Stimulated activated CD8-positive, alpha-beta memory T cell treated with anti-CD3 and anti-CD28 coated beads, Interleukin-12 subunit alpha, Interleukin-12 subunit beta, amount 100 ng/mL, for 1 hour (primary cell): Measurements from ENCODE around the gene DUS1L.
A peak's percentile ranks its signal among the peaks of the same experiment; 100 is the strongest.

Experiments used
- DNase-seq: peaks from one replicate; pipeline ENCODE4 v3.0.0-alpha.2; 2020; ENCODE audit warnings: low read depth

The DUS1L gene

DNA sequence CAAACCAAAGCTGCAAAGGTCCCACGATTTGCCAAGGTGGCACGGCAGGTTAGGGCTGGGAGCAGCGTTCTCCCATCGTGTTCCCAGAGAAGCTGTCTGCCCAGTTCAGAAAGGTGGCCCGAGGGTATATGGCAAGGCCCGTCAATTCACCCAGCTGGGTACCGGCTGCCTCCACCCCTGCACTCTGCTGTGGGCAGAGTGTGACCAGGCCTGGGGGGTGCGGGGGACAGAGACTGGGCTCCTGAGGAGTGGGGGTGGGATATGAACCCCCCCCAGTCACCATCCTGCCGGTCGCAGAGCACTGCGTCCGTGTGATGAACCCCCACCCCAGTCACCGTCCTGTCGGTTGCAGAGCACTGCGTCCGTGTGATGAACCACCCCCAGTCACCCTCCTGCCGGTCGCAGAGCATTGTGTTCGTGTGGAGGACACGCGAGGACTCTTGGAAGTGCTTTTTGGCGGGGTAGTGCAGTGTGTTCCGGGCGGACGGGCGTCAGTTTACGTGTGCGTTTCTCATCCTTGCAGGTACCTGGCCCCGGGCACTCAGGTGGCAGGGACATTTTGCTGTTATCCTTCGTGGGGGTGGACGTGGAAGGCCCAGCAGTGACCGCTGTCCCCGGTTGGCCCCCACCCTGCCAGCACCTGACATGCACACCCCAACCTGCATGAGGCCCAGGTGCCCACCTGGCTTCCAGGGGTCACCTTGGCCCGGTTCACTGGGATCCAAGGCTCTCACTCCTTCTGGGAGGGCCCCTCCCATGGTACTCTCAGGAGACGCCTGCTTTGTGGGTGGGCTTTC is 35.1 kb upstream of the DUS1L start:
- no peak for DNase-seq

- no peak for DNase-seq
Observed at GRCh38 chr17:82098939-82099763, 33.5 kb upstream of the DUS1L start.

- DNase-seq, result peak; percentile 80
Observed at GRCh38 chr17:82098169-82098938, 32.8 kb upstream of the DUS1L start, which contains the start of gene FASN. Gene FASN (minus strand): TSS chr17:82098236. CDS start chr17:82096445, 1,791 bp downstream.

DNA sequence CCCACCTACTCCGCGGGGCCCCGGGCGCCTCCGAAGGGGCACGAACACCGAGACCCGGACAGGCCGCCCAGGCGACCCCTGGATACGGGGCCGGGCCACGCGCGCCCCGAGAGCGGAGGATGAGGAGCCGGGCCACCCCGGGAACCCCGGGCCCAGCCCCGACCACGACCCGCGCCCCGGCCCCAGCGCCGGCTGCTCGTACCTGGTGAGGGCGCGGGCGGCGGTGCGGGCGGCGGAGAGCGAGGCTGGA is 32.2 kb upstream of the DUS1L start:
- no peak for DNase-seq

- no peak for DNase-seq
Observed at GRCh38 chr17:82097184-82097918, 31.7 kb upstream of the DUS1L start.

DNA sequence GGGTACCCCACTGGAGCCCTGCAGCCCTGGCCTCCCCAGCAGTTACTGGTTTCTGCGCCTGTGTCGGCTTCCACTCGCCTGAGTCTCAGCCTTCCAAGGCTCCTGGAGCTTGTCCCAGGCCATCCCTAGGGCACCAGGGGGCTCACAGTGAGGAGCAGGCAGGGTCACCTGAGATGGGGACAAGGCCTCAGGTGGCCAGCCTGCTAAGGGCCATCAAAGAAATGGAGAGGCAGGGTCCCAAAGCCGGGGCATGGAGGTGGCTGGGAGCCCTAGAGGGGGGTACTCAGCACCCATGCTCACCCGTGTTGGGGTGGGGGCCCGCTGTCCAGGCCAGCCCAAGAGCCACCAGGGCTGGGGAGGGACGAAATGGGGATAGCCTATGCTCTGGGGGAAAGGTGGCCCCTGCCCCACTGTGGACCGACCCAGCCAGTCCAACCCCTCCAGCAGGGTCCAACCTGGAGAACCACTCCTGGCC is 31.1 kb upstream of the DUS1L start:
- DNase-seq, result no peak

- DNase-seq, result no peak
Observed at GRCh38 chr17:82095777-82096708, 30.4 kb upstream of the DUS1L start.

GRCh38 chr17:82094931-82095776 is 29.6 kb upstream of the DUS1L start:
- DNase-seq, result no peak

GRCh38 chr17:82092995-82093751 is 27.6 kb upstream of the DUS1L start:
- no peak for DNase-seq

GRCh38 chr17:82092628-82092994 is 27.0 kb upstream of the DUS1L start:
- no peak for DNase-seq

GRCh38 chr17:82092094-82092586 is 26.5 kb upstream of the DUS1L start:
- DNase-seq, result no peak

GRCh38 chr17:82091264-82092066 is 25.9 kb upstream of the DUS1L start:
- DNase-seq, result no peak

DNA sequence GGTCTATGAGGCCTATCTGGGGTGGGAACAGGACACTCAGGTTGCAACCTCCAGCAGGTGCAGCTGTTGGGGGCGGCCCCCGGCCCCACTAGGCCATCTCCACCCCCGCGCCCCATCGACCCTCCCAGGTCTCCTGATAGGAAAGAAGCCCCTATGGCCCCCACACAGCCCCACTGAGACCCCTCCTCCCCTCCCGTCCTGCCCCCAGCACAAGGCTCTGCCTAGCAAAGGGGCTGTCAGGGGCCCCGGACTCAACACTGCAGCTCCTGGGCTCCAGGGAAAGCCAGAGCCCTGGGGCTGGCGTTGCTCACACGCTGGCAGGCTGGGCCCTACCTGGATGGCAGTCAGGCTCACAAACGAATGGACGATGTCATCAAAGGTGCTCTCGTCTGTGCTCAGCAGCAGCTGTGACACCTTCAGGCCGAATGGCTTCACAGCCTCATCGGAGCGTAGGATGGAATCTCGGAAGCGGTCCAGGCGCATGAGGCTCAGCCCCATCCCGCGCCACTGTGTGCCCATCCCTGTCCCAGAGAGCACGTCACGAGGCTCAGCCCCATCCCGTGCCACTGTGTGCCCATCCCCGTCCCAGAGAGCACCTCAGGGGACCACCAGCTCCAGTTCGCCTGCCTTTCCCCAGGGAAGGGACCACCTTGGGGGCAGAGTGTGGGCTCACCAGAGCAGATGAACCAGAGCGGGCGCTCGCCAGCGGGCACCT is 25.1 kb upstream of the DUS1L start:
- no peak for DNase-seq

DNA sequence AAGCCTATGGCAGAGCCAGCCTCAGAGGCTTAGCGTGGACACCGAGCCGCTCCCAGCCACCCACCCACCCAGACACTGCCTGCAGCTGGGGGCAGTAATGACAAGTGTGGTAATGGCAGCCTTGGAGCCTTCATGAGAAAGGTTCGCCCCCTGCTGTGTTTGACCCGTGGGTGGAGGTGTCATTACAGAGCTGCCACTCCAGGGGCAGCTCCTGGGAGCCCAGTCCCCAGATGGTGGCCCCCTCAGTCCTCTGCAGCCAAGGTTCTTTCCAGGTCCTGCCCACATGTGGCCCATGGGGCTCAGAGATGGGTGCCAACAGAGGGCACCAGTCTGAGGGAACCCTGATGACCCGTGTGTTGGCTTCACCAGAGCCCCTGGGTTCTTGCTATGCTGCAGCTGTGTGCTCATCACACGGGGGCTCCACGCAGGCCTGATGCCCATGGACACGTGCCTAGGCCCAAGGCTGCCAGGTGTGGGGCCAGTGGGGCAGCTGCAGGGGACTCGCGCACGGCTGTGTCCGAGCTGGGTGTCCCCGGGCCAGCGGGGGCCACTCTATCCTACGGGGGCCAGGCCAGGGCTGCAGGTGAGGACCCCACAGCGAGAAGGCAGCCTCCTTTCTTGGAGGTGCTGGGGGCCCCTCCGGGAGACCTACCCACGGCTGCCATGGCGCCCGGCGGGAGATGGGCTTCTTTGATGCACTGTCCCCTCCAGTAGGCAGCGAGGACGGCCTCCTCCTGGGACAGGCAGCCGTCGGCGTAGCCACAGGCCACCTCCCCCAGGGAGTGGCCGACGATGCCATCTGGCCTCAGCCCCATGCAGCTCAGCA is 24.3 kb upstream of the DUS1L start:
- no peak for DNase-seq

DNA sequence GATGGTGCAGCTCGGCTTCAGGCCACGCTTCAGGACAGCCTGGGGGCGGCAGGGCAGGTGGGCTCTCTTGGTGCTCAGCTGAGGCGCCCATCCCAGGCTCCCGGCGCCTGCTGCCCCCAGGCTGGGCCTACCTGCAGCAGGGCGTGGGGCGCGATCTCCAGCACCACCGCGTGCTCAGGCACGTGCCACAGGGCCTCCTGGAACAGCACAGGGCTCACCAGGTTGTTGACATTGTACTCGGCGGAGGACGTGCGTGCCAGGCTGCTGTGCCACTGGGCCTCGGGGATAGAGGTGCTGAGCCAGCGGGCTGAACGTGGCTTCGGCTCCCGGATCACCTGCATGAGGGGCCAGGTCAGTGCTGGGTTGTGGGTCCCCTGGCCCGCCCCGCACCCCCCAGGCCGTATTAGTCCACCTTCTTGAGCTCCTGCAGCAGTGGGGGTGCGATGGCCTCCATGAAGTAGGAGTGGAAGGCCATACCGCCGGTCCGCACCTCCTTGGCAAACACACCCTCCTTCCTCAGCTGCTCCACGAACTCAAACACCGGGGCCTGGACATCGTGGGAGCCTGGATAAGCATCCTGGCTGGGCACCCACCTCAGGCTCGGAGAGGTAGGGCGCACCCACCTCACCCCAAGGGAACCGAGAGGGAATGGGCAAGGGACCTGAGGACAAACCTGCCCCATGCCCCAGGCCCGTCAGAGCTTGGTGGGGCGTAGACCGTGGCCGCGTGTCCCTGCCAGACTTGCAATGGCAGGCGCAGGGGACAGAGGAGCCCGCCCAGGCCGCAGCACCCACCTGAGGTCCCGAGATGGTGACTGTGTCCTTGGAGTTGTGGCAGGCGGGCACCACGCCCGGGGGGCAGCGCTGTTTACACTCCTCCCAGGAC is 23.5 kb upstream of the DUS1L start:
- DNase-seq, result no peak
